Activated T-cell treated with anti-CD3 and anti-CD28 coated beads, Interleukin-2, amount 50 U/mL, for 24 hours (primary cell): ENCODE results near the gene PSMD6.

Experiments
- DNase-seq: peaks from one replicate; pipeline ENCODE4 v3.0.0-alpha.2; 2020
- H3K27ac Mint-ChIP-seq: 2 replicates; pipeline ENCODE4 v1.8.0; 2020; ENCODE audit warnings: mild to moderate bottlenecking, mixed read lengths
- H3K27me3 Mint-ChIP-seq: 2 replicates; pipeline ENCODE4 v1.8.0; 2020; ENCODE audit warnings: mixed read lengths
- H3K36me3 Mint-ChIP-seq: 2 replicates; pipeline ENCODE4 v1.8.0; 2020; ENCODE audit warnings: low read depth, mixed read lengths
- H3K4me1 Mint-ChIP-seq: 2 replicates; pipeline ENCODE4 v1.8.0; 2020; ENCODE audit warnings: low read depth, mixed read lengths
- H3K4me3 Mint-ChIP-seq: 2 replicates; pipeline ENCODE4 v1.8.0; 2020; ENCODE audit warnings: mild to moderate bottlenecking, moderate library complexity, mixed read lengths
- H3K9me3 Mint-ChIP-seq: 2 replicates; pipeline ENCODE4 v1.8.0; 2020; ENCODE audit warnings: mixed read lengths

Gene PSMD6

DNA sequence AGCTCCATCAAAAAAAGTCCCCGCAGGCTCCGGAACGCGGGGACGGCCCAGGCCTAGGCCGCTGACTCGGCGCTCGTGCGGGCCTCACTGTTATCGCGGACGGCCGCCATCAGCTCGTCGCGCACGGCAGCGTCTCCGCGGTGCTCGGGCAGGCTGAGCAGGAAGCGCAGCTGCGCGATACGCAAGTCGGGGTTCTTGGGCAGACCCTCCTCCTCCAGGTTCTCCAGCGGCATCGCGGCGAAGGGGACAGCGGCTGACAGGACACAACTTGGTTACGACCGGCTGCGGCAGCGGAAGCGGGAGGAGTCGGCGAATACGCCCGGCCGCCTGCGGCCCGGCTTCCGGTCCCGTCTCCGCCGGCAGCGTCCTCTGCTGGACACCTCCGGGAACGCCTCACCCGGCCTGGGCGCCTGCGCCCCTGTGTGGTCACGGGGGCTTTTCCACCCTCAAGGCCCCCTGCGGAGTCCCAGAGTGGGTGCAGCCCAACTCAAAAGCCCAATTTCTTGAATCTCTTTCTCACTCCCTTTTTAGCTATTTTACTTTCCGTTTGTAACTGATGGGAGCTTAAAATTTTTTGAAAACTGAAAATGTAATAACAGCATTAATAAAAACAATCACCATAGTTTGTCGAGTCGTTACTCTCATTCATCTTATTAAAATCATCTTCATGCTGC lies at the start of gene PSMD6:
TSS of gene PSMD6 (minus strand) at position 308 of the 674 bp plus-strand sequence. CDS start at position 233, 75 bp downstream.
- peak; percentile 99 for DNase-seq
- Mint-ChIP-seq H3K4me3 (peak within 1 kb of the TSS; percentile 89), H3K27ac (peak within 1 kb of the TSS; percentile 95), H3K9me3 (no peaks in the 10 kb centered on the region), H3K27me3 (peaks cover 16% of the 10 kb centered on the region), H3K36me3 (peaks cover 48% of the 10 kb centered on the region), H3K4me1 (peaks cover 29% of the 10 kb centered on the region)

DNA sequence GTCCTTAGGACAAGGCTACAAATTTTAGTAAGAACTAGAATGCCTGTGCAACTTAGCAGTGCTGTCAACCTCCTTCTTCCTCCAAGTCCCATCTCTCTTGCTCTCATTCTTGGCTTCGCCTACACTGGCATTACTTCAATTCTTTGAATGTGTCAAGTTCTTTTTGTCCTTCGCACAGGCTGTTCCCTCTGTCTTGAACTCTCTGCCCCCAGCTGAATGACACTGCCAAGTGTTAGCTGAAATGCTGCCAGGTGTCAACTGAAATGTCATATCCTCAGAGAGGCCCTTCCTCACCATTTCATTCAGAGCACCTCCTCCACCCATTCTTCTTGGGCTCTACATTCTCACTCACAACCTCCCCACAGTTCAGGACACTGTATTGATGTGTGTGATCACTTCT lies 48.8 kb upstream of the PSMD6 start:
- Mint-ChIP-seq H3K36me3 (no peaks in the 10 kb centered on the region), H3K27ac (no peak overlapping the region), H3K9me3 (no peaks in the 10 kb centered on the region), H3K27me3 (peaks cover 60% of the 10 kb centered on the region), H3K4me1 (no peaks in the 10 kb centered on the region), H3K4me3 (no peak overlapping the region)
- DNase-seq: no peak

DNA sequence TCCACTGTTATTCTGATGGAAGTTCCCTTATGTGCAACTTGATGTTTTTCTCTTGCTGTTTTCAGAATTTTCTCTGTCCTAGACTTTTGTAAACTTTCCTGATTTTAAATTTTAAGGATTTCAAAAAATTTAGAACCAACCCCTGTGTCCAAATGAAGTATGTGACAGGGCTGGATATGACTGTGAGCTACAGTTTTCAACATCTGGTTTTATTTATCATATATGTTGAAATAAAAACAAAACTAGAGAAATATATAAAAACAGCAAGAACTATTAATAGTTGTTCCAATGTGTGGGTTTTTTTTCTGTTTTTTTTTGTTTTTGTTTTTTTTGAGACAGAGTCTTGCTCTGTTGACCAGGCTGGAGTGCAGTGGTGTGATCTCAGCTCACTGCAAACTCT lies 47.4 kb upstream of the PSMD6 start:
- no peak for DNase-seq
- Mint-ChIP-seq H3K36me3 (no peaks in the 10 kb centered on the region), H3K4me3 (no peak overlapping the region), H3K9me3 (no peaks in the 10 kb centered on the region), H3K4me1 (no peaks in the 10 kb centered on the region), H3K27me3 (peaks cover 56% of the 10 kb centered on the region), H3K27ac (no peak overlapping the region)

DNA sequence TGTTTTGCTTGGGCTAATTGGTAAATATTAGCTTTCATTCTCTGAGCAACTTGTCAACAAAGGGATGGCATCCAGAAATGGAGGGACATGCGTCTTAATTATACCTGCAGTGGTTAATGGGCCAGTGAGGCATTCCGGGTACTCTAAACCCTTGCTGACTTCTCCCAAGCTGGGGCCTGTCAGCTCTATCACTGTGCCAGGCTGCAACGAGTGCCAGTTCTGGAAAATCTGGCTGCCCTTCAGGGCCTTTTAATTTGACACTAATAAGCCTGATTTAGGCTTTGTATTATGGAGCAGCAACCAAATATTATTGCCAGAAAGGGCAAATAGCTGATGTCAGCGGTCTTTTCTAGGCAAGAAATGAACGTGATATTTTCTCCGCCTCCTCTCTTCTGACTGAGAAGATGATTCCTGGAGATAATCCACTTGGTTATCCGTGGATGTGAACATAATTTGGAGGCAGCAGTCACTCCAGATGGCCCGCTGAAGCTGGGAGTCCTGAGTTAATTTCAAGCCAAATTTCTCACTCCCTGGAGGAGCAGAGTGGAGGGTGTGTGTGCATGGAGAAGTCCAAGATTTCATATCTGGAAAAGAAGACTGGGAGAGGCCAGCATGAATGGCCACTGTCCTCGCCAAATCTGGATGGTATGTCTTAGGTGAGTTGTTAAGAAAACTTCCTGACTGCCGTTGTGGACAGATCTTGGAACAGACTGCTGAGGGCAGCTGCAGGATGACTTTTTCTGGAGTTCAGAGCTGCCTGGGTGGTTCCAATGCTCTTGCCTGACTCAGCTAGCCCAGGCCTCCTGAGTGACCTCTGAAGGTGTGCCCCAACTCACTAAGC lies 44.4 kb upstream of the PSMD6 start:
- H3K4me1 Mint-ChIP-seq: no peaks in the 10 kb centered on the region
- no peaks in the 10 kb centered on the region for H3K36me3 Mint-ChIP-seq
- H3K4me3 Mint-ChIP-seq: no peak overlapping the region
- DNase-seq: no peak
- peaks cover 52% of the 10 kb centered on the region for H3K27me3 Mint-ChIP-seq
- no peak overlapping the region for H3K27ac Mint-ChIP-seq
- no peaks in the 10 kb centered on the region for H3K9me3 Mint-ChIP-seq

DNA sequence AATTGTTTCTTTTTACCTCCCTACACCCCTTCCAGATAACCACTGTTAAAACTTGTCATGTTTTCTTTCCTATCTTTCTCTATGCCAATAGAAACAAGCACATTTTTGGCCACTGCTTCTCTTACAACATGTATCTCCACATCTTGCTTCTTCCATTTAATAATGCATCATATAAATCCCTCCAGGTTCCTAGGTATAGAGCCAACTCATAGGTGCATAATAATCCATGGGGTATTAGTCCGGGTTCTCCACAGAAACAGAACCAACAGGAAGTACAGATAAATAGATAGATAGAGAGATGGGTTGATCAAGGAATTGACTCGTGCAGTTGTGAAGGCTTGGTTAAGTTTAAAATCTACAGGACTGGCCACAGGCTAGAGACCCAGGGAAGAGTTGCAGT lies 41.5 kb upstream of the PSMD6 start:
- no peaks in the 10 kb centered on the region for H3K36me3 Mint-ChIP-seq
- no peak overlapping the region for H3K27ac Mint-ChIP-seq
- peaks cover 46% of the 10 kb centered on the region for H3K27me3 Mint-ChIP-seq
- no peaks in the 10 kb centered on the region for H3K9me3 Mint-ChIP-seq
- H3K4me3 Mint-ChIP-seq: no peak overlapping the region
- H3K4me1 Mint-ChIP-seq: no peaks in the 10 kb centered on the region
- DNase-seq: no peak

DNA sequence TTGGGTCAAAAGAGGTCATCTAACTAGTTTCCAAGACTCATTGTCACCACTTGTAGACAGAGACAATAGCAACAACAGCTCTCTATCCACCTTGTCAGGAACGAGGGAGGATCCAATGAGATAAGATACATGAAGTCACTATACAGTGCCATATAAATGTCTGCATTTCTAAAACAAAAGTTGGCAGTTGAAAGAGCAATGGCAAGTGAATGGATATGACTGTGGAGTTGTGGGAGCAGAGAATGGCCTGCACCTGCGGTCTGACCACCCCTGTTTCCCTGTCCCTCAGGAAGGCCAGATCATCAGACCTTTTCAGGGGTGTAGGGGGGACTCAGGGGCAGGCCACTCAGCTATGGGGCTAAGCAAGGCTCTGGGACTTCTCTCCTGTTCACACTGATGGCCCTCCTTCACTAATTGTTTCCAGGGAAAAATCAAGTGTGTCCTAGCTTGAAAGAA lies 40.7 kb upstream of the PSMD6 start:
- H3K36me3 Mint-ChIP-seq: no peaks in the 10 kb centered on the region
- H3K27ac Mint-ChIP-seq: no peak overlapping the region
- peaks cover 51% of the 10 kb centered on the region for H3K27me3 Mint-ChIP-seq
- H3K4me1 Mint-ChIP-seq: no peaks in the 10 kb centered on the region
- H3K9me3 Mint-ChIP-seq: no peaks in the 10 kb centered on the region
- no peak overlapping the region for H3K4me3 Mint-ChIP-seq
- DNase-seq: no peak

DNA sequence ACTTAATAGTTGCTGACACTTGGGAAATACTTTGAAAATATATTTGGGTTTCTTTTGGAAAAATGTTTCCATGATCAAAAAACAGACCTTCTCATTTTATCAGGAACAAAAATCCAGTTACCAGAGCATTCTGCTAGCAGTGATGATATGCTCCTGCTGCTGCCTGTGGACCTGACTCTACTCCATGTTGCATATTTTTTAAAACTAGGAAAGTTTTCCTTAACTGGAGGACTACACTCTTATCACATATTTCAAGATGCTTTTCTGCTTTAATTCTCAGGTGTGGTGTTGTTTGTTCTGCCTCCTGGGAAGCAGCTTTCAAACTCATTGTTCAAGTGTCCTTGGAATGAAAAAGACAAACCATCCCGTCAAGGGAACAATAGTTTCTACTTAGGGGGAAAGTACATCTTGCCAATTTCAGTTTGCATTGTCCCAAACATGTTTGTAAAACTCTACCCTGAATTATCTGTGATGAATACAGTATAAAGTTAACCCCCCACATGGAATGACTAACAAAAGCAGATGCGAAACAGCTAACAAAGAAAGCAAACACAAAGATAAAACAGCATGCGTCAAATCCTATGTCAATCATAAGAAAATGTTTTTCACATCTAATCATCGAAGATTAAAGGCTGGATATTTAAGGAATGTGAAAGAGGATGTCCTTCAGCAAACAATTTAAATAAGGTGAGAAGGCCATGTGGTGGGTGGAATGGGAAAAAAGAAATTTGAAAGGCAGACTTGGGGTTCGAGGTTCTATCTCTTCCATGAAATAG lies 40.1 kb upstream of the PSMD6 start:
- DNase-seq: no peak
- no peaks in the 10 kb centered on the region for H3K4me1 Mint-ChIP-seq
- no peak overlapping the region for H3K27ac Mint-ChIP-seq
- no peaks in the 10 kb centered on the region for H3K9me3 Mint-ChIP-seq
- no peak overlapping the region for H3K4me3 Mint-ChIP-seq
- peaks cover 50% of the 10 kb centered on the region for H3K27me3 Mint-ChIP-seq
- H3K36me3 Mint-ChIP-seq: no peaks in the 10 kb centered on the region

DNA sequence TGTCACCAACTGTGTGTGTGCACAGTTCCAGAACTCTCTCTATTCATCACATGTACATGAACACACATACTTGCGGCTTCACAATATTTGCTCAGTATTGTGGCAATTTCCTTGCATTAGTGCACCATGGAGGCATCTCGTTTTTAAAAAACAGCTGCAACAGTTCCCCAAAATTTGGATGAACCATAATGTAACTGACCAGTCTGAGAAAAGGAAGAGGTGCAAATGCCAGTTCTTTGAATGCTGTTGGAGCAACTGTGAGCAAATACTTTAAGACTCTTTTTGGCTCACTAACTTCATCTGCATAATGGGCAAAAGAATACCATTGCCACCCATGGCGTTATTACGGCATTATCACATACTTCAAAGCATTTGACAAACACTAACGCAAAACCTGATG lies 38.3 kb upstream of the PSMD6 start:
- no peak for DNase-seq
- Mint-ChIP-seq H3K4me3 (no peak overlapping the region), H3K4me1 (no peaks in the 10 kb centered on the region), H3K27ac (no peak overlapping the region), H3K9me3 (no peaks in the 10 kb centered on the region), H3K27me3 (peaks cover 57% of the 10 kb centered on the region), H3K36me3 (no peaks in the 10 kb centered on the region)

DNA sequence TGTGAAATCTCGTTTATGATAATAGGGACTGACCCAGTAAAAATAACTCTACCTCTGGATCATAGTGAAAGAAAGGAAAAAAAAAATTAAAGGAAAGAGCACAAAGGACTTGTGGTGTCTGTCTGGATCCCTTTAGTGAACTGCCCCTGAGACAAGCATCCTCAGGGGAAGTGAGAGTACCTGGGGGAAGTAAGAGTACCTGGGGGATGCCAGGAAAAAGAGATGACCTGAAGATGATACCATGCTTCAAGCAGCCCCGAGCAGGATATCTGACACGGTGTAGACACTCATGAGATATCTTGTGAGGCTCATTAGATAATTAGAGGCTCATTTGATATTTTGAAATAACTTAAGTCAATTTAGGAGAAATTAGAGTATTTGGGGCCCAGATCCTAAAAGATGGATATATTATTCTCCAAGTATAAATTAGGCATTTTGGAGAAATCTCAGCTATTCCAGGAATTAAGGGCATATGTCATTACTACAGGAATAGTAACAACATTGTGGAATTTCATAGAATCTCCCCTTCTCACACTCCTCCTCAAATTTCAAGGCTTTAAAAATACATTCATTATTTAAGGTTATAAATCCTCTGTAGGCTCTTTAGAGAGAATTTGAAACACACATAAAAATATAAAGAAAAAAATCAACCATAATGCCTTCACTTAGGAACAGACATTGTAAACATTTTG lies 36.3 kb upstream of the PSMD6 start:
- no peaks in the 10 kb centered on the region for H3K4me1 Mint-ChIP-seq
- H3K27me3 Mint-ChIP-seq: peaks cover 65% of the 10 kb centered on the region
- H3K27ac Mint-ChIP-seq: no peak overlapping the region
- H3K4me3 Mint-ChIP-seq: no peak overlapping the region
- DNase-seq: no peak
- no peaks in the 10 kb centered on the region for H3K9me3 Mint-ChIP-seq
- no peaks in the 10 kb centered on the region for H3K36me3 Mint-ChIP-seq

DNA sequence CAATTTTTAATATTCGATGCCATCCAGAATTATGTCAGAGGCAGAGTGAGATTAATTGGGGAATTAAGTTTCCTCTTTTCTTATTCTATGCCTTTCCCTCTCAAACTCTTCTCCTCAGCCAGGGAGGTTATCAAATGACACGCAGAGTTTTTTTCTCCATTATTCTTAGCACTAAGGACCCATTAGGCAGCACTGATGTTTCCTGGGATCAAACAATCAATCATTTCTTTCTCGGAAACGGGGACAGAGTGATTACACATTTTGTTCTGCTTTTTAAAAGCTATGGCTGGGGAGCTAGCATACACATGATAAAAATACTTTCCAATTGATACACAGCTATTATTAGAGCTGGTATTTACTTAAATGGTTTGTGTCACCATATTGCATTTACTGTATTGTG lies 35.3 kb upstream of the PSMD6 start:
- H3K36me3 Mint-ChIP-seq: no peaks in the 10 kb centered on the region

DNA sequence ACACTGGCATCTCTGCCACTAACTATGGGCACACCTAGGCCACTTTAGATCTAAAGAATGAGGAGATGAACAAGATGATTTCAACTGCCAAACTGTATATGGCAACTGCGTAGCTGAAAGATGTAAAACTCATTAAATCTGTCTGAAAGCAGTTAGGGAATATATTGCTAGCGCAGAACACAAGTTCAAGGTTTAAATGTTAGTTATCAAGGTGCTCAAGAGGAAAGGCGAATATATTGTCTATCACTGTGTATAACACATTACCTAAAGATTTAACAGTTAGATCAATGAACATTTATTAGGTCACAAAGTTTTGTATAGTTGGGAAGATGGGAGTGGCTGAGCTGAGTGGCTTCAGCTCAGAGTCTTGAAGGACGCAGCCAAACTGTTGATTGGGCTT lies 33.9 kb upstream of the PSMD6 start:
- no peaks in the 10 kb centered on the region for H3K4me1 Mint-ChIP-seq
- H3K27me3 Mint-ChIP-seq: peaks cover 52% of the 10 kb centered on the region
- no peak overlapping the region for H3K27ac Mint-ChIP-seq
- no peaks in the 10 kb centered on the region for H3K9me3 Mint-ChIP-seq
- DNase-seq: no peak
- H3K4me3 Mint-ChIP-seq: no peak overlapping the region
- H3K36me3 Mint-ChIP-seq: no peaks in the 10 kb centered on the region

More for the DNA sequence above, 35.3 kb upstream of the PSMD6 start:
- no peak overlapping the region for H3K27ac Mint-ChIP-seq
- no peak overlapping the region for H3K4me3 Mint-ChIP-seq
- peaks cover 63% of the 10 kb centered on the region for H3K27me3 Mint-ChIP-seq
- H3K9me3 Mint-ChIP-seq: no peaks in the 10 kb centered on the region
- no peak for DNase-seq
- H3K4me1 Mint-ChIP-seq: no peaks in the 10 kb centered on the region

DNA sequence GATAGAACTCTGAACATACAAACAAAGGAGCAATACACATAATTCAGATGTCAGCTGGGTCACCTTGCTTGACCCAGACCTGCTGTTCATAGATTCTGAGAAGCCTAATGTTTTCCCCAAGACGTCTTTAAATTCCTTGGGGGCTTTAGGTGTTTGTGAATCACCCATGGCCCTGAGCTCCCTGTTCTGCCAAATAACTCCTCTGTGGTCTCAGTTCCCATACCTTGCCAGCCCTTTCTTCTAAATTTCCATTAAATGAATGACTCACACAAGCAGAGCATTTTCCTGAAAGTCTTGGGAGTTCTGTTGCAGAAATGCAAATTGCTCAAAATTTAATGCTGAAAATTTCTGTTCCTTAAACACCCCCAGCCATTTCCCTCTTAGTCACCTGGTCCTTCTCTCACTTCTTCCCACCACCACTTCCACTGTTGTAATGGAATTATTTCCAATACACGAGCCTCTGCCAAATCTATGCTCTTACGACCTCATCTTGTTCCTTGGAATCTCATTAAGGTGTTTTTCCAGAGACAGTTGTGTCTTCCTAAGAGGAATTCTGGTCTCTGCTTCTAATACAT lies 33.4 kb upstream of the PSMD6 start:
- Mint-ChIP-seq H3K27ac (no peak overlapping the region), H3K4me1 (no peaks in the 10 kb centered on the region), H3K36me3 (no peaks in the 10 kb centered on the region), H3K27me3 (peaks cover 51% of the 10 kb centered on the region), H3K4me3 (no peak overlapping the region), H3K9me3 (no peaks in the 10 kb centered on the region)
- DNase-seq: no peak

DNA sequence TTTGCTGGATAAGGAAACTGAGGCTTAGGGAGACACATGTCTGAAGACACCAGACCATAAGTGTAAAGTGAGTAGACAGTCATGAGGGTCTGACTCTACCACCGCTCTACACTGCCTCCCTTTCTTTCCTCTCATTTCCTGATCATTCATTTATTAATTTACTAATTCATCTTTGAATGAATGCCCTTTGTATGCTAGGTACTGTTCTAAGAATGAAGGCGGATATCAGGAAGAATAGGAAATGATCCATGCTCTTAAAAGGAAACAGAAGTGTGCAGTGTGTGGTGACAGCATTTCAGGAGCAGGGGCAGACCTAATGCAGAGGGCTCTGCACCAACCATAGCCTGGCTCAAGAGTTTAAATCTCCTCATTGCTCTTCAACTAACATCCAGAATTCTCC lies 31.8 kb upstream of the PSMD6 start:
- H3K9me3 Mint-ChIP-seq: no peaks in the 10 kb centered on the region
- H3K36me3 Mint-ChIP-seq: no peaks in the 10 kb centered on the region
- peaks cover 3% of the 10 kb centered on the region for H3K4me1 Mint-ChIP-seq
- H3K4me3 Mint-ChIP-seq: no peak overlapping the region
- peaks cover 44% of the 10 kb centered on the region for H3K27me3 Mint-ChIP-seq
- H3K27ac Mint-ChIP-seq: no peak overlapping the region
- DNase-seq: no peak

DNA sequence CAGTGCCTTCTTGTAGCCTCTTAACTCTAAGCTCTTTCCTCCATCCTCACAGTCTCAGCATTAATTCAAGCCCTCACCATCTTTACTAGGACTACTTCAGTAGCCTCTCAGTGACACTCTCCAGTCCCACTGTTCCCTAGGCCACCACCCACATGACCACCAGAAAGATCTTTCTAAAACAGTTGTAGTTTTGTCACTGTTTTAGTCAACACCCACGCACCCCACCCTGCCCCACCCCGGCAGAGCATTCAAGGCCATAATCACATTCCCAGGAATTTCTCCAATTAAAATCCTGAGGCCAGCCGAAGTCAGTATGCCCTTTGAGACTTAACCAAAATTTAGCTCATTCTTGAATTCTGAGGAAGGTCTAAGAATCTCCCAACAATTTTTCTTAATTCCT lies 31.2 kb upstream of the PSMD6 start:
- no peak overlapping the region for H3K27ac Mint-ChIP-seq
- peaks cover 3% of the 10 kb centered on the region for H3K4me1 Mint-ChIP-seq
- DNase-seq: no peak
- H3K27me3 Mint-ChIP-seq: peaks cover 47% of the 10 kb centered on the region
- no peaks in the 10 kb centered on the region for H3K9me3 Mint-ChIP-seq
- H3K36me3 Mint-ChIP-seq: no peaks in the 10 kb centered on the region
- no peak overlapping the region for H3K4me3 Mint-ChIP-seq
